Smooth muscle cell (in vitro differentiated cells): ENCODE data around the gene CLN6. TPM values are rescaled to one million over a fixed set of nuclear protein-coding genes. Genes with fewer than 3 reads are reported as not detected.
"Not testable (repeated sequence)": the region's sequence is repeated elsewhere in the genome, so short reads cannot be mapped to it uniquely, and the experiment has no call there.

Source experiments
- DNase-seq: peaks from one replicate; lab custom pipeline; 2025; ENCODE audit not compliant: unreplicated experiment; lab: John Stamatoyannopoulos, UW
- H2AFZ ChIP-seq: fragments of 200-600 bp; sonication (generic); 2 replicates; pipeline ENCODE4 v1.6.0; 2016; ENCODE audit warnings: antibody characterized with exemption, low read depth, mild to moderate bottlenecking
- H3F3A ChIP-seq: fragments of 200-600 bp; sonication (generic); 2 replicates; pipeline ENCODE4 v1.6.0; 2017; ENCODE audit warnings: antibody characterized with exemption, low read depth
- H3K27ac ChIP-seq: fragments of 200-600 bp; sonication (generic); 2 replicates; pipeline ENCODE4 v1.5.1; 2016; ENCODE audit warnings: low read depth, mild to moderate bottlenecking
- H3K27me3 ChIP-seq: fragments of 200-600 bp; sonication (generic); 2 replicates; pipeline ENCODE4 v1.6.1; 2016; ENCODE audit warnings: low read depth, mild to moderate bottlenecking
- H3K36me3 ChIP-seq: fragments of 200-600 bp; sonication (generic); 2 replicates; pipeline ENCODE4 v1.5.1; 2016; ENCODE audit warnings: low read depth
- H3K4me1 ChIP-seq: fragments of 200-600 bp; sonication (generic); 2 replicates; pipeline ENCODE4 v1.5.1; 2016; ENCODE audit warnings: low read depth
- H3K4me2 ChIP-seq: fragments of 200-600 bp; sonication (generic); 2 replicates; pipeline ENCODE4 v1.6.0; 2016; ENCODE audit warnings: mild to moderate bottlenecking
- H3K4me3 ChIP-seq: fragments of 200-600 bp; sonication (generic); 2 replicates; pipeline ENCODE4 v1.5.1; 2016; ENCODE audit warnings: mild to moderate bottlenecking
- H3K79me2 ChIP-seq: fragments of 200-600 bp; sonication (generic); 2 replicates; pipeline ENCODE4 v1.6.0; 2016; ENCODE audit warnings: low read depth, mild to moderate bottlenecking
- H3K9ac ChIP-seq: fragments of 200-600 bp; sonication (generic); 2 replicates; pipeline ENCODE4 v1.6.0; 2016; ENCODE audit warnings: low read depth
- H3K9me3 ChIP-seq: fragments of 200-600 bp; sonication (generic); replicated peaks from 2 replicates; pipeline ENCODE4 v1.5.1; 2016; ENCODE audit warnings: low read depth
- H4K20me1 ChIP-seq: fragments of 200-600 bp; sonication (generic); 2 replicates; pipeline ENCODE4 v1.6.0; 2016; ENCODE audit warnings: low read depth
- WGBS: methylation state at CpG from one replicate; pipeline ENCODE4 v1.1.7; 2016; ENCODE audit warnings: low lambda C conversion rate; 5-methylcytosine and 5-hydroxymethylcytosine counted together
- polyA plus RNA-seq: library from polyadenylated mRNA; unstranded; fragments of >200 nt; fragmentation: Nextera tagmentation; extraction: Ambion mirVana; gene quantifications from 2 replicates; pipeline ENCODE4 v1.2.1, GENCODE V29; 2016
- total RNA-seq: library from RNA; depleted of rRNA; stranded (reverse); fragments of >200 nt; gene quantifications from 2 replicates; pipeline ENCODE4 v1.2.3, GENCODE V29; 2014
- TF ChIP-seq, protein P1 (sequence below): fragments of 200-600 bp; sonication (generic); IDR thresholded peaks from 2 replicates; pipeline ENCODE4 v1.5.1; 2017; ENCODE audit warnings: borderline replicate concordance, mild to moderate bottlenecking, antibody characterized with exemption; ENCODE audit not compliant: insufficient read depth, poor library complexity, severe bottlenecking

The CLN6 gene
- total and polyA plus RNA-seq, 2 experiments from 2014 or later = 2.5 to 15.2 TPM

DNA sequence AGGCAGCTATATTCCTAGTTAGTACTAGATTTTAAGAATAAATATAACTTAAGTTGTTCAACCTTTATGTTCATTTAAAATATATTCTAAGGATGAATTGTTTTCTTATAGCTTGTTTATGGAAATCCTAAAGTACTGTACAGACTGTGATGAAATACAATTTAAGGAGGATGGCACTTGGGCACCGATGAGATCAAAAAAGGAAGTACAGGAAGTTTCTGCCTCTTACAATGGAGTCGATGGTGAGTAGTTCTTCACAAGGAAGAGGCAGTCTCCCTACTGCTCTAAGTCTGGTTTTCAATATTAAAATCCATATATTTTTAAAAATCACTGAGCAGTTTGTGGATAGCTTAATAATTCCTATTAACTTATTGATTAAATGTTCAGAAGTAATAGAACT, 54.0 kb downstream of the CLN6 start:
- DNase-seq = no peak
- no peak overlapping the region for H3K9ac ChIP-seq
- no peak overlapping the region for H3K4me2 ChIP-seq
- TF ChIP-seq, protein P1, sequence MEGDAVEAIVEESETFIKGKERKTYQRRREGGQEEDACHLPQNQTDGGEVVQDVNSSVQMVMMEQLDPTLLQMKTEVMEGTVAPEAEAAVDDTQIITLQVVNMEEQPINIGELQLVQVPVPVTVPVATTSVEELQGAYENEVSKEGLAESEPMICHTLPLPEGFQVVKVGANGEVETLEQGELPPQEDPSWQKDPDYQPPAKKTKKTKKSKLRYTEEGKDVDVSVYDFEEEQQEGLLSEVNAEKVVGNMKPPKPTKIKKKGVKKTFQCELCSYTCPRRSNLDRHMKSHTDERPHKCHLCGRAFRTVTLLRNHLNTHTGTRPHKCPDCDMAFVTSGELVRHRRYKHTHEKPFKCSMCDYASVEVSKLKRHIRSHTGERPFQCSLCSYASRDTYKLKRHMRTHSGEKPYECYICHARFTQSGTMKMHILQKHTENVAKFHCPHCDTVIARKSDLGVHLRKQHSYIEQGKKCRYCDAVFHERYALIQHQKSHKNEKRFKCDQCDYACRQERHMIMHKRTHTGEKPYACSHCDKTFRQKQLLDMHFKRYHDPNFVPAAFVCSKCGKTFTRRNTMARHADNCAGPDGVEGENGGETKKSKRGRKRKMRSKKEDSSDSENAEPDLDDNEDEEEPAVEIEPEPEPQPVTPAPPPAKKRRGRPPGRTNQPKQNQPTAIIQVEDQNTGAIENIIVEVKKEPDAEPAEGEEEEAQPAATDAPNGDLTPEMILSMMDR = no peak
- H3K36me3 ChIP-seq = no peaks in the 10 kb centered on the region
- WGBS = 98% methylated on average over 2 of the region's 2 CpGs
- no peak overlapping the region for H3K4me3 ChIP-seq
- H3K9me3 ChIP-seq = no peaks in the 10 kb centered on the region
- H3F3A ChIP-seq = no peaks in the 10 kb centered on the region
- H3K4me1 ChIP-seq = no peaks in the 10 kb centered on the region
- H4K20me1 ChIP-seq = no peaks in the 10 kb centered on the region
- H3K27ac ChIP-seq = no peak overlapping the region
- no peaks in the 10 kb centered on the region for H3K79me2 ChIP-seq
- H3K27me3 ChIP-seq = no peaks in the 10 kb centered on the region
- no peak overlapping the region for H2AFZ ChIP-seq

DNA sequence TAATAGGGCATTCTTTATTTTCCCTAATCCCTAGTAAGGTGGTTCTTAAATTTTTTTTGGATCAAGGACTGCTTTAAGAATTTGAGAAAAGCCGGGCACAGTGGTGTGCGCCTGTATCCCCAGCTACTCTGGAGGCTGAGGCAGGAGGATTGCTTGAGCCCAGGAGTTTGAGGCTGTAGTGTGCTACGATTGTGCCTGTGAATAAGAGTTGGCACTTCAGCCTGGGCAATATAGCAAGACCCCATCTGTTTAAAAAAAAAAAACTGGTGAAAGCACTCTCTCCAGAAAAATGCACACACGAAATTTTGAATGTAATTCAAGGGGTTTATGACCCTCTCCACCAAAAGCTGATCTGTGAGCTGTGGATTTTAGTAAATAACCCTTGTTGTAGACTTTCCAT, 56.4 kb downstream of the CLN6 start:
- TF ChIP-seq, protein P1 = no peak
- DNase-seq = no peak

DNA sequence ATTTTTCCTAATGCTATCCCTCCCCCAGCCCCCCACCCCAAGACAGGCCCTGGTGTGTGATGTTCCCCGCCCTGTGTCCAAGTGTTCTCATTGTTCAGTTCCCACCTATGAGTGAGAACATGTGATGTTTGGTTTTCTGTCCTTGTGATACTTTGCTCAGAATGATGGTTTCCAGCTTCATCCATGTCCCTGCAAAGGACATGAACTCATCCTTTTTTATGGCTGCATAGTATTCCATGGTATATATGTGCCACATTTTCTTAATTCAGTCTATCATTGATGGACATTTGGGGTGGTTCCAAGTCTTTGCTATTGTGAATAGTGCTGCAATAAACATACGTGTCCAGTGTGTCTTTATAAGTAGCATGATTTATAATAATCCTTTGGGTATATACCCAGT, 57.5 kb downstream of the CLN6 start:
- WGBS = 75% methylated on average over 2 of the region's 2 CpGs
- DNase-seq, H3K9ac ChIP-seq: not testable (repeated sequence)

More for the DNA sequence above, 56.4 kb downstream of the CLN6 start:
- Histone ChIP-seq H3K4me2 (no peak overlapping the region), H4K20me1 (no peaks in the 10 kb centered on the region), H3K4me3 (no peak overlapping the region), H3K27me3 (no peaks in the 10 kb centered on the region), H3K9ac (no peak overlapping the region), H2AFZ (no peak overlapping the region), H3K4me1 (no peaks in the 10 kb centered on the region), H3K79me2 (no peaks in the 10 kb centered on the region), H3K9me3 (no peaks in the 10 kb centered on the region), H3K36me3 (peaks cover 5% of the 10 kb centered on the region), H3K27ac (no peak overlapping the region), H3F3A (no peaks in the 10 kb centered on the region)
- WGBS = 100% methylated on average over 4 of the region's 4 CpGs

DNA sequence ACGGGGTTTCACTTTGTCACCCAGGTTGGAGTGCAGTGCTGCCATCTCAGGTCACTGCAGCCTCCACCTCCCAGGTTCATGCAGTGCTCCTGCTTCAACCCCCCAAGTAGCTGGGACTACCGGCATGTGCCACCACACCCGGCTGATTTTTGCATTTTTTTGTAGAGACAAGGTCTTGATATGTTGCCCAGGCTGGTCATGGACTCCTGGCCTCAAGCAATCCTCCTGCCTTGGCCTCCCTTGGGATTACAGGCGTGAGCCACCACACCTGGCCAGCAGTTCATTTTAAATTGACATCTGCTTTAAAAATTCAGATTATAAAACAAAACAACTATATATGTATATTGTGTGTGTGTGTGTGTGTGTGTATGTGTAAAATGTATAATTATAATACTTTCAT, 62.7 kb downstream of the CLN6 start:
- H3K9me3 ChIP-seq = no peaks in the 10 kb centered on the region
- DNase-seq = no peak
- peaks cover 5% of the 10 kb centered on the region for H3K36me3 ChIP-seq
- 98% methylated on average over 4 of the region's 4 CpGs for WGBS
- TF ChIP-seq, protein P1 = no peak
- H3K79me2 ChIP-seq = no peaks in the 10 kb centered on the region
- H3K4me3 ChIP-seq = no peak overlapping the region
- no peaks in the 10 kb centered on the region for H3F3A ChIP-seq
- H3K27ac ChIP-seq = no peak overlapping the region
- no peaks in the 10 kb centered on the region for H3K4me1 ChIP-seq
- no peak overlapping the region for H2AFZ ChIP-seq
- no peak overlapping the region for H3K4me2 ChIP-seq
- no peaks in the 10 kb centered on the region for H4K20me1 ChIP-seq
- H3K9ac ChIP-seq = no peak overlapping the region
- H3K27me3 ChIP-seq = no peaks in the 10 kb centered on the region

More for the DNA sequence above, 57.5 kb downstream of the CLN6 start:
- H3K4me2 ChIP-seq, H3K4me1 ChIP-seq, H3K36me3 ChIP-seq, H4K20me1 ChIP-seq, H2AFZ ChIP-seq, H3K79me2 ChIP-seq, H3K27me3 ChIP-seq, H3F3A ChIP-seq, H3K27ac ChIP-seq, H3K9me3 ChIP-seq, H3K4me3 ChIP-seq: not testable (repeated sequence)
